Testis (tissue), 3 donors: Measurements from ENCODE around the gene CNPY1. TPM values are rescaled to one million over a fixed set of nuclear protein-coding genes. Genes with fewer than 3 reads are reported as not detected.

Experiments used
- DNase-seq: peaks from one replicate; pipeline ENCODE4 v3.0.0-alpha.2; 2019
- H3K27ac ChIP-seq, 2 donors: fragments of 200-600 bp; sonication (generic); one replicate each; pipeline ENCODE4 v1.5.1; 2019
- H3K27me3 ChIP-seq: fragments of 200-600 bp; sonication (generic); one replicate; pipeline ENCODE4 v1.5.1; 2019
- H3K36me3 ChIP-seq: fragments of 200-600 bp; sonication (generic); one replicate; pipeline ENCODE4 v1.5.1; 2017; ENCODE audit warnings: low read depth; ENCODE audit errors: missing control alignments
- H3K4me1 ChIP-seq: fragments of 200-600 bp; sonication (generic); one replicate; pipeline ENCODE4 v1.5.1; 2019
- H3K4me3 ChIP-seq, 2 donors: fragments of 200-600 bp; sonication (generic); one replicate each; pipeline ENCODE4 v1.5.1; 2017 to 2019
- H3K9me3 ChIP-seq: fragments of 200-600 bp; sonication (generic); one replicate; pipeline ENCODE4 v1.5.1; 2017
- POLR2A ChIP-seq: fragments of 450-650 bp; IDR thresholded peaks from one replicate; pipeline ENCODE4 v1.6.1; 2017; ENCODE audit warnings: antibody characterized with exemption, mild to moderate bottlenecking, moderate library complexity
- WGBS, 2 donors: methylation state at CpG; one replicate each; pipeline ENCODE4 v1.1.5; 2018; 5-methylcytosine and 5-hydroxymethylcytosine counted together
- intact Hi-C: fragments of 100-400 bp; cut with DNase I; formaldehyde crosslinking; loops from one replicate; pipeline ENCODE4 v1.15.1; 2023; ENCODE audit warnings: low total_unique reads
- polyA plus RNA-seq: library from polyadenylated mRNA; stranded (reverse); fragments of 350-450 nt; fragmentation: Illumina TruSeq; extraction: RNeasy Lipid Tissue Mini Kit (QIAGEN cat#74804); gene quantifications from one replicate; pipeline ENCODE4 v1.2.3, GENCODE V29; 2014; ENCODE audit warnings: low read depth, low replicate concordance; ENCODE audit not compliant: insufficient read depth
- total RNA-seq, 2 donors: library from RNA; depleted of rRNA; stranded (reverse); fragments of >200 nt; gene quantifications; one replicate each; pipeline ENCODE4 v1.2.3, GENCODE V29; 2016
- TF ChIP-seq, protein P1 (sequence below), 3 experiments: fragments of 450-650 bp in 2 of 3; fragments of 200-600 bp in 1 of 3; sonication (generic) in 1 of 3; IDR thresholded peaks; one replicate each; pipeline ENCODE4 v1.5.1; 2016 to 2019; ENCODE audit warnings: antibody characterized with exemption in 3 of 3, mild to moderate bottlenecking in 2 of 3, moderate library complexity in 1 of 3

CNPY1 gene
- total and polyA plus RNA-seq, 3 donors from 2014 or later = 0.25 to 0.47 (median 0.31) TPM

DNA sequence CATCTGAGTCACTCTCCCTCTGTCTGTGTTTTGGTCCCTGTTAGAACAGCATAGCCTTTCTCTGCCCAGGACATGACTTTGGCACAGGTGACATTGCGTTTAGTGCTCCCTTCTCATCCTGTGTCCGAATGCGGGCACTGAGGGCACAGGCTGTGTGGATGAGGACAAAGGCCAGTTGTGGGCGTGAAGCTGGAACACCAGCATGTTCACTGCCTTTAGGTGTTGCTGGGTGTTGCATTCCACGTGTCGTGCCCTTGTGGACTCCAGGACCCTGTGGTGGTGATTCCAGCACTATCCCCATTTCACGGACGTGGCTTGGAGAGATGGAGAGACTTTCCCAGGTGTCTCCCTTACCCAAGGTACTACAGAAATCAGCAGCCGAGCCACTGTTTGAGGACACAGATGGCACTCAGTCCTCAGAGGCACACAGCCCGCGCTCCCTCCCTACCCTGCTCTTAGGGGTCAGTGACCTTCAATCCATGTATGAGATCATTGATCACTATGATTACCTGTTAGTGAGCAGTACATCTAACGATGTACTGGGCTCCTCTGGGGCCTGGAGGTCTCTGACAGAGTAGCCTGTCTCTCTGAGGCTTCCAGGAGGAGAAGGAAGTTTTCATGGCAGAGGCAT, 917 bp upstream of the CNPY1 start:
- Histone ChIP-seq H3K9me3 (no peaks in the 10 kb centered on the region), H3K4me1 (peaks cover 3% of the 10 kb centered on the region), H3K4me3 (no peak overlapping the region), H3K27ac (no peak overlapping the region), H3K27me3 (no peaks in the 10 kb centered on the region), H3K36me3 (no peaks in the 10 kb centered on the region)
- DNase-seq = no peak
- TF ChIP-seq, protein P1, sequence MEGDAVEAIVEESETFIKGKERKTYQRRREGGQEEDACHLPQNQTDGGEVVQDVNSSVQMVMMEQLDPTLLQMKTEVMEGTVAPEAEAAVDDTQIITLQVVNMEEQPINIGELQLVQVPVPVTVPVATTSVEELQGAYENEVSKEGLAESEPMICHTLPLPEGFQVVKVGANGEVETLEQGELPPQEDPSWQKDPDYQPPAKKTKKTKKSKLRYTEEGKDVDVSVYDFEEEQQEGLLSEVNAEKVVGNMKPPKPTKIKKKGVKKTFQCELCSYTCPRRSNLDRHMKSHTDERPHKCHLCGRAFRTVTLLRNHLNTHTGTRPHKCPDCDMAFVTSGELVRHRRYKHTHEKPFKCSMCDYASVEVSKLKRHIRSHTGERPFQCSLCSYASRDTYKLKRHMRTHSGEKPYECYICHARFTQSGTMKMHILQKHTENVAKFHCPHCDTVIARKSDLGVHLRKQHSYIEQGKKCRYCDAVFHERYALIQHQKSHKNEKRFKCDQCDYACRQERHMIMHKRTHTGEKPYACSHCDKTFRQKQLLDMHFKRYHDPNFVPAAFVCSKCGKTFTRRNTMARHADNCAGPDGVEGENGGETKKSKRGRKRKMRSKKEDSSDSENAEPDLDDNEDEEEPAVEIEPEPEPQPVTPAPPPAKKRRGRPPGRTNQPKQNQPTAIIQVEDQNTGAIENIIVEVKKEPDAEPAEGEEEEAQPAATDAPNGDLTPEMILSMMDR (IDR thresholded peaks at IDR 0.05) = no peak
- no peak for TF ChIP-seq POLR2A
- intact Hi-C loops = no loop called here
- 89 to 92% methylated on average over 6 to 12 of the region's 12 CpGs for WGBS, 2 donors

DNA sequence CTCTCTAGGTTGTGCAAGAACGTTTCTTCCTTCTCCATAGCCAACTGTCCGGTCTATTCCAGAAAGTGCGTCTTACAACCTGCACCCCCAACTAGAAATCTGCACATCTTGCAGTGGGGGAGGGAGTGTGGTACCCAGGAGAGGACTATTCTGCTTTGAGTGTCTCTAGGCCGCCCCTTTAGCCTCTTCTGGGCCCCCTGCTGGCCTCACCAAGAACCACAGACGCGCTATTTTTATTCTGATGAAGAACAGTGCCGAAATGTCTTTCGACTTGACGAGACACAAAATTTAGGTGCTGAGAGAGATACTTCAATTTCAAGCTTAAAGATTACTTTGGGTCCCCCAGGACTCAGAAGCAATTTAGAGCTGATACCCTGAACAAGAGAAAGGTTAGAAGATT, 1.0 kb downstream of the CNPY1 start:
- H3K4me1 ChIP-seq = peaks cover 3% of the 10 kb centered on the region
- H3K9me3 ChIP-seq = no peaks in the 10 kb centered on the region
- 88 to 93% methylated on average over 9 of the region's 9 CpGs for WGBS, 2 donors
- H3K27ac ChIP-seq = no peak overlapping the region
- no peak for DNase-seq
- no peak for TF ChIP-seq POLR2A
- TF ChIP-seq, protein P1 (IDR thresholded peaks at IDR 0.05) = no peak
- intact Hi-C loops = no loop called here
- no peak overlapping the region for H3K4me3 ChIP-seq
- H3K36me3 ChIP-seq = no peaks in the 10 kb centered on the region
- H3K27me3 ChIP-seq = no peaks in the 10 kb centered on the region

DNA sequence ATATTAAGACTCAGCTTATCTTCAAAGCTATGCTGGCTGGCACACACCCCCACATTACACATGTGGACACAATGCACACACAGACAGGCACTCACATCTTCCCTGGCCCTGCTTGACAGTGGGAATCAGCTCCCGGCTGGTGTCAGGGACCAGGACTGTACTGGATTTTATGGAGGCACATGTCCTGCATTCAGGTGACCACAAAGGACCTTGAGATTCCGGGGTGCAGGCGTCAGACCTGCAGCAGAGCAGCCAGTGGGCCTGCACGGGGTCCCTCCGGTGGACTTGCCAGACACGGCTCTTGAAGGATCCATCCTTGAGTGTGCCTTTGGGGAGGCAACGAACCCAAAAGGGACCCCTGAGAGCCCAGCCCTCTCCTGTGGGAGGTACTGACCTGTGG, 1.9 kb downstream of the CNPY1 start:
- Histone ChIP-seq H3K36me3 (no peaks in the 10 kb centered on the region), H3K4me1 (peaks cover 3% of the 10 kb centered on the region), H3K9me3 (no peaks in the 10 kb centered on the region), H3K4me3 (no peak overlapping the region), H3K27me3 (no peaks in the 10 kb centered on the region), H3K27ac (no peak overlapping the region)
- TF ChIP-seq, protein P1 (IDR thresholded peaks at IDR 0.05) = no peak
- no peak for TF ChIP-seq POLR2A
- DNase-seq = no peak
- intact Hi-C loops = no loop called here
- 80 to 86% methylated on average over 4 to 7 of the region's 7 CpGs for WGBS, 2 donors

DNA sequence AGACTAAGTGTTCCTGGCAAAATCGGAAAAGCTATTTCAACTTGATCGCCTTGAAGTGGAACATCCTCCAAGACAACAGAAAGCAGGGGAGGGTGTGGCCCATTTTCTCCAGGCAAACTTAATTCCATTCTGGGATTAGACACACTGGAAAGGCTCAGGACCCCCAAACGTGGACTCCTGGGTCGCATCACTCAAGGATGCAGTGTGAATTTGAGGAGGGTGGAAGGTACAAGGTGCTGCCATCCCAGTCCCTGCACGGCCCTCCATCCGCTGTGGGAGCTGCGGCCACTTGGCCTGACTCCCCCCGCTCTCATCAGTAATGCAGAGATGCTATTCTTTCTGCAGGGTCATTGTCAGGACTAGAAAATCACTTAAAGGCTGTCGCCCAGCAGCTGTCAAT, 2.4 kb downstream of the CNPY1 start:
- DNase-seq = no peak
- TF ChIP-seq, protein P1 (IDR thresholded peaks at IDR 0.05) = no peak
- TF ChIP-seq POLR2A = no peak
- Histone ChIP-seq H3K36me3 (no peaks in the 10 kb centered on the region), H3K27me3 (no peaks in the 10 kb centered on the region), H3K9me3 (no peaks in the 10 kb centered on the region), H3K4me1 (peaks cover 3% of the 10 kb centered on the region), H3K4me3 (no peak overlapping the region), H3K27ac (no peak overlapping the region)
- 88 to 93% methylated on average over 8 to 9 of the region's 9 CpGs for WGBS, 2 donors
- intact Hi-C loops = no loop called here
